IMR-90 (cell line): ENCODE measurements around the gene VSIG10L2. TPM values are rescaled to one million over a fixed set of nuclear protein-coding genes. Genes with fewer than 3 reads are reported as not detected.

Experiments
- ATAC-seq: fragments of 200-7000 bp; cut with Tn5 transposase; 2 replicates; pipeline ENCODE4 v1.9.1; 2020; ENCODE audit warnings: low read depth, mild to moderate bottlenecking, moderate library complexity
- BruUV-seq: library from RNA; stranded (reverse); fragments of 400-500 nt; replicated peaks from 2 replicates; lab custom pipeline; 2021; lab: Mats Ljungman, UMichigan
- CTCF ChIA-PET: fragments of 300-600 bp; formaldehyde crosslinking; extraction: SDS; loops from one replicate; lab custom pipeline; 2021; ENCODE audit warnings: antibody characterized with exemption; lab: Yijun Ruan, JAX
- POLR2A ChIA-PET: fragments of 300-600 bp; sonication (Branson Sonifier 250); formaldehyde crosslinking; loops from one replicate; lab custom pipeline; 2022; ENCODE audit warnings: antibody characterized with exemption; ENCODE audit not compliant: unreplicated experiment; lab: Charles Lee
- DNase-seq: peaks from one replicate; pipeline ENCODE4 v3.0.0; 2013
- H2AFZ ChIP-seq: replicated peaks from 2 replicates; pipeline ENCODE3; 2013; ENCODE audit warnings: low read length, mild to moderate bottlenecking; ENCODE audit not compliant: poor library complexity
- H2AK5ac ChIP-seq: 2 replicates; pipeline ENCODE4 v1.6.1; 2013; ENCODE audit warnings: low read depth, low read length, inconsistent platforms
- H2AK9ac ChIP-seq: replicated peaks from 2 replicates; pipeline ENCODE3; 2013; ENCODE audit warnings: mild to moderate bottlenecking, low read depth, low read length, moderate library complexity; ENCODE audit not compliant: poor library complexity
- H2BK120ac ChIP-seq: 2 replicates; pipeline ENCODE4 v1.6.1; 2013; ENCODE audit warnings: low read depth, low read length, inconsistent platforms
- H2BK15ac ChIP-seq: 3 replicates; pipeline ENCODE4 v1.6.1; 2013; ENCODE audit warnings: low read depth, low read length, inconsistent platforms
- H2BK20ac ChIP-seq: 2 replicates; pipeline ENCODE4 v1.6.1; 2013; ENCODE audit warnings: low read depth, mild to moderate bottlenecking, inconsistent platforms, low read length, moderate library complexity
- H2BK5ac ChIP-seq: 2 replicates; pipeline ENCODE4 v1.6.1; 2013; ENCODE audit warnings: mild to moderate bottlenecking, low read depth, low read length, inconsistent platforms; ENCODE audit not compliant: poor library complexity, severe bottlenecking
- H3K14ac ChIP-seq: replicated peaks from 2 replicates; pipeline ENCODE4 v1.6.1; 2013; ENCODE audit warnings: low read depth, low read length, inconsistent platforms
- H3K18ac ChIP-seq: 2 replicates; pipeline ENCODE4 v1.6.1; 2013; ENCODE audit warnings: low read depth, low read length, control low read depth
- H3K23ac ChIP-seq: 2 replicates; pipeline ENCODE4 v1.6.1; 2013; ENCODE audit warnings: low read depth, low read length, inconsistent platforms
- H3K27ac ChIP-seq: 2 replicates; pipeline ENCODE4 v1.5.1; 2013; ENCODE audit warnings: mild to moderate bottlenecking, control low read depth, low read length; ENCODE audit not compliant: insufficient read depth
- H3K27me3 ChIP-seq: 2 replicates; pipeline ENCODE4 v1.6.1; 2013; ENCODE audit warnings: low read length; ENCODE audit not compliant: control insufficient read depth, insufficient read depth
- H3K36me3 ChIP-seq: 2 replicates; pipeline ENCODE4 v1.6.1; 2013; ENCODE audit warnings: low read length, mixed read lengths; ENCODE audit not compliant: control insufficient read depth, insufficient read depth
- H3K4ac ChIP-seq: 2 replicates; pipeline ENCODE4 v1.6.1; 2013; ENCODE audit warnings: low read depth, low read length, inconsistent platforms
- H3K4me1 ChIP-seq: 2 replicates; pipeline ENCODE4 v1.6.1; 2013; ENCODE audit warnings: low read length, mixed read lengths; ENCODE audit not compliant: control insufficient read depth, insufficient read depth
- H3K4me2 ChIP-seq: 2 replicates; pipeline ENCODE4 v1.6.1; 2013; ENCODE audit warnings: low read depth, mild to moderate bottlenecking, control low read depth, low read length, moderate library complexity
- H3K4me3 ChIP-seq: 2 replicates; pipeline ENCODE4 v1.5.1; 2013; ENCODE audit warnings: low read depth, mild to moderate bottlenecking, control low read depth, low read length, moderate library complexity; ENCODE audit not compliant: insufficient read depth
- H3K56ac ChIP-seq: 2 replicates; pipeline ENCODE4 v1.6.1; 2013; ENCODE audit warnings: low read length, inconsistent platforms; ENCODE audit not compliant: insufficient read depth; ENCODE audit errors: extremely low read depth
- H3K79me1 ChIP-seq, 2 experiments: 2 replicates each; pipeline ENCODE4 v1.6.1; 2013; ENCODE audit warnings: low read length in 2 of 2, inconsistent platforms in 1 of 2, low read depth in 1 of 2
- H3K9ac ChIP-seq: 2 replicates; pipeline ENCODE4 v1.6.1; 2013; ENCODE audit warnings: low read depth, low read length, control low read depth
- H3K9me1 ChIP-seq: 2 replicates; pipeline ENCODE4 v1.6.1; 2013; ENCODE audit warnings: low read length, inconsistent platforms; ENCODE audit not compliant: insufficient read depth
- H3K9me3 ChIP-seq: 2 replicates; pipeline ENCODE4 v1.6.1; 2013; ENCODE audit warnings: low read length; ENCODE audit not compliant: control insufficient read depth, insufficient read depth
- H4K20me1 ChIP-seq: 2 replicates; pipeline ENCODE4 v1.6.1; 2013; ENCODE audit warnings: low read length, inconsistent platforms; ENCODE audit not compliant: insufficient read depth
- H4K5ac ChIP-seq: 2 replicates; pipeline ENCODE4 v1.6.1; 2013; ENCODE audit warnings: mild to moderate bottlenecking, low read depth, low read length, control low read depth
- H4K8ac ChIP-seq, 2 experiments: 2 replicates each; pipeline ENCODE4 v1.6.1; 2013; ENCODE audit warnings: low read depth in 2 of 2, low read length in 2 of 2, control low read depth in 1 of 2, inconsistent platforms in 1 of 2
- H4K91ac ChIP-seq: 2 replicates; pipeline ENCODE4 v1.6.1; 2013; ENCODE audit warnings: low read depth, low read length, inconsistent platforms; ENCODE audit not compliant: insufficient read depth
- CEBPB ChIP-seq: IDR thresholded peaks from 2 replicates; pipeline ENCODE4 v1.6.1; 2012; ENCODE audit warnings: low read depth, low read length, improper control_type of control experiment
- CTCF ChIP-seq: conservative IDR thresholded peaks from 2 replicates; pipeline ENCODE4 v1.5.1; 2012; ENCODE audit warnings: mild to moderate bottlenecking, low read depth, low read length, improper control_type of control experiment
- POLR2A ChIP-seq: IDR thresholded peaks from 2 replicates; pipeline ENCODE4 v1.6.1; 2012; ENCODE audit warnings: mild to moderate bottlenecking, low read depth, low read length
- RFX5 ChIP-seq: IDR thresholded peaks from 2 replicates; pipeline ENCODE4 v1.8.0; 2012; ENCODE audit warnings: low read depth, mild to moderate bottlenecking, low read length, moderate library complexity
- WGBS, 2 experiments: methylation state at CpG; one replicate each; pipeline versions ENCODE4 v1.1.5 to v1.1.7; 2013; ENCODE audit warnings: missing lambda C conversion rate in 2 of 2; ENCODE audit not compliant: insufficient read length in 1 of 2; ENCODE audit errors: extremely low coverage in 2 of 2; 5-methylcytosine and 5-hydroxymethylcytosine counted together
- dilution Hi-C: fragments of 300-500 bp; cut with HindIII; formaldehyde crosslinking; loops from one replicate; pipeline ENCODE4 v1.14.3; 2018; ENCODE audit warnings: low sequenced_read_pairs; ENCODE audit not compliant: unreplicated experiment
- in situ Hi-C: fragments of 300-500 bp; cut with MboI; formaldehyde crosslinking; loops from 3 replicates; pipeline ENCODE4 v1.14.3; 2019; ENCODE audit warnings: low sequenced_read_pairs, inconsistent platforms, mixed read lengths
- intact Hi-C: fragments of 100-400 bp; cut with micrococcal nuclease; formaldehyde crosslinking; loops from 2 replicates; pipeline ENCODE4 v1.10.0; 2022
- polyA plus RNA-seq, 3 experiments: library from polyadenylated mRNA; depleted of rRNA; stranded (reverse); fragments of >200 nt; gene quantifications; 2 replicates each; pipeline ENCODE4 v1.2.3, GENCODE V29; 2012; ENCODE audit warnings: low replicate concordance in 1 of 3
- total RNA-seq: library from RNA; depleted of rRNA; stranded (reverse); fragments of >200 nt; gene quantifications from 2 replicates; pipeline ENCODE4 v1.2.3, GENCODE V29; 2012

Gene VSIG10L2
- total and polyA plus RNA-seq, 2 of the 4 experiments (the other 2 are of a cell fraction): under 0.01 TPM; not detected in 1

- Histone ChIP-seq H4K5ac (no peak overlapping the region), H3K79me1 (no peaks in the 10 kb centered on the region), H3K9me1 (no peaks in the 10 kb centered on the region), H4K91ac (no peak overlapping the region), H2AK9ac (no peak overlapping the region), H3K36me3 (no peaks in the 10 kb centered on the region), H2BK15ac (no peak overlapping the region), H3K9ac (no peak overlapping the region), H2BK5ac (no peak overlapping the region), H3K27ac (no peak overlapping the region), H3K56ac (no peak overlapping the region), H2BK20ac (no peak overlapping the region), H3K4me1 (peaks cover 2% of the 10 kb centered on the region; the same call in 1 of the 2 replicates), H2BK120ac (no peak overlapping the region), H2AFZ (no peak overlapping the region), H4K8ac (no peak overlapping the region), H3K23ac (no peak overlapping the region), H3K14ac (no peak overlapping the region), H2AK5ac (no peak overlapping the region), H3K9me3 (no peaks in the 10 kb centered on the region), H3K27me3 (no peaks in the 10 kb centered on the region; the same call in 1 of the 2 replicates), H3K4ac (no peak overlapping the region), H3K4me3 (no peak overlapping the region), H4K20me1 (no peaks in the 10 kb centered on the region), H3K18ac (no peak overlapping the region), H3K4me2 (no peak overlapping the region)
- TF ChIP-seq CEBPB (no peak), POLR2A (no peak), CTCF (no peak), RFX5 (no peak)
- no TSS peak for BruUV-seq
- dilution Hi-C loops (no loop called here), in situ Hi-C loops (no loop called here), intact Hi-C loops (no loop called here)
- CTCF ChIA-PET: no interaction called here
- no CpG with 5 or more reads among the region's 5 CpGs for WGBS, 2 experiments
- POLR2A ChIA-PET: no interaction called here
- ATAC-seq (no peak), DNase-seq (no peak)
These were observed 48.7 kb downstream of the VSIG10L2 start for GRCh38 chr11:125994509-125994908.
